Left ventricle myocardium inferior (tissue), 1 donor: ENCODE results near the gene ALX4. TPM values are rescaled to one million over a fixed set of nuclear protein-coding genes. Genes with fewer than 3 reads are reported as not detected.

Source experiments
- DNase-seq: peaks from one replicate; pipeline ENCODE4 v3.0.0-alpha.2; 2020
- H3K27ac ChIP-seq: fragments of 200-600 bp; replicated peaks from 2 replicates; pipeline ENCODE4 v1.8.0; 2021
- H3K27me3 ChIP-seq: fragments of 200-600 bp; 2 replicates; pipeline ENCODE4 v1.8.0; 2021; ENCODE audit warnings: low read depth
- H3K36me3 ChIP-seq: fragments of 200-600 bp; 2 replicates; pipeline ENCODE4 v1.8.0; 2021
- H3K4me1 ChIP-seq: fragments of 200-600 bp; 2 replicates; pipeline ENCODE4 v1.8.0; 2021
- H3K4me3 ChIP-seq: fragments of 200-600 bp; 2 replicates; pipeline ENCODE4 v1.8.0; 2021; ENCODE audit warnings: mild to moderate bottlenecking, moderate library complexity
- H3K9me3 ChIP-seq: fragments of 200-600 bp; replicated peaks from 2 replicates; pipeline ENCODE4 v1.8.0; 2021
- intact Hi-C: fragments of 100-400 bp; cut with micrococcal nuclease; formaldehyde crosslinking; loops from one replicate; pipeline ENCODE4 v1.11.0; 2022
- total RNA-seq: library from RNA; stranded (reverse); fragmentation: NEBNext Ultra II Directional; extraction: Animal tissue kit (Norgen Biotek cat#: 25700); gene quantifications from one replicate; pipeline ENCODE4 v1.2.1, GENCODE V29; 2021
- TF ChIP-seq, protein P1 (sequence below): fragments of 200-600 bp; IDR thresholded peaks from 2 replicates; pipeline ENCODE4 v1.8.0; 2021; ENCODE audit warnings: antibody characterized with exemption, mild to moderate bottlenecking, borderline replicate concordance
- donor health status: DM: no; HTN: yes; CAD: no; lungs with severe emphysema.

ALX4 gene
- total RNA-seq, 1 donor from 2014 or later: not detected

DNA sequence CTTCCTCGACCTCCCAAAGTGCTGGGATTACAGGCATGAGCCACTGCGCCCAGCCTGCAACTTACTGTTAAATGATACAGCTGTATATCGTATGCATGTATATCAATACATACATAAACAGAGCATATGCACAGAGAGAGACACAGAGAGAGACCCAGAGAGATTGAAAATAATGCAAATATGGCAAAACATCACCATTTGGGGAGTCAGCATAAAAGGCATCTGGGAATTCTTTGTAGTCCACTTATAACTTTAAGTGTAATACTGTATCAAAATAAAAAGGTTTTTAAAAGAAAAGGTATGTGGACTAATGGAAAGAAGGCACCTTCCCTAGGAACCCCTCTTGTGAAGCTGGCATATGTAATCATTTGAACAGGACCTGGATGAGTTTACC is 21.8 kb downstream of the ALX4 start:
- H3K4me3 ChIP-seq: no peak overlapping the region
- H3K27ac ChIP-seq: no peak overlapping the region
- no peak for DNase-seq
- TF ChIP-seq, protein P1, sequence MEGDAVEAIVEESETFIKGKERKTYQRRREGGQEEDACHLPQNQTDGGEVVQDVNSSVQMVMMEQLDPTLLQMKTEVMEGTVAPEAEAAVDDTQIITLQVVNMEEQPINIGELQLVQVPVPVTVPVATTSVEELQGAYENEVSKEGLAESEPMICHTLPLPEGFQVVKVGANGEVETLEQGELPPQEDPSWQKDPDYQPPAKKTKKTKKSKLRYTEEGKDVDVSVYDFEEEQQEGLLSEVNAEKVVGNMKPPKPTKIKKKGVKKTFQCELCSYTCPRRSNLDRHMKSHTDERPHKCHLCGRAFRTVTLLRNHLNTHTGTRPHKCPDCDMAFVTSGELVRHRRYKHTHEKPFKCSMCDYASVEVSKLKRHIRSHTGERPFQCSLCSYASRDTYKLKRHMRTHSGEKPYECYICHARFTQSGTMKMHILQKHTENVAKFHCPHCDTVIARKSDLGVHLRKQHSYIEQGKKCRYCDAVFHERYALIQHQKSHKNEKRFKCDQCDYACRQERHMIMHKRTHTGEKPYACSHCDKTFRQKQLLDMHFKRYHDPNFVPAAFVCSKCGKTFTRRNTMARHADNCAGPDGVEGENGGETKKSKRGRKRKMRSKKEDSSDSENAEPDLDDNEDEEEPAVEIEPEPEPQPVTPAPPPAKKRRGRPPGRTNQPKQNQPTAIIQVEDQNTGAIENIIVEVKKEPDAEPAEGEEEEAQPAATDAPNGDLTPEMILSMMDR: no peak
- no peaks in the 10 kb centered on the region for H3K36me3 ChIP-seq
- H3K9me3 ChIP-seq: no peaks in the 10 kb centered on the region
- H3K27me3 ChIP-seq: peaks cover 19% of the 10 kb centered on the region
- intact Hi-C loops: loop anchor here (5.0 kb wide), 2 partner anchors 156 to 249 kb away; no protein-coding TSS in a partner anchor
- no peaks in the 10 kb centered on the region for H3K4me1 ChIP-seq

DNA sequence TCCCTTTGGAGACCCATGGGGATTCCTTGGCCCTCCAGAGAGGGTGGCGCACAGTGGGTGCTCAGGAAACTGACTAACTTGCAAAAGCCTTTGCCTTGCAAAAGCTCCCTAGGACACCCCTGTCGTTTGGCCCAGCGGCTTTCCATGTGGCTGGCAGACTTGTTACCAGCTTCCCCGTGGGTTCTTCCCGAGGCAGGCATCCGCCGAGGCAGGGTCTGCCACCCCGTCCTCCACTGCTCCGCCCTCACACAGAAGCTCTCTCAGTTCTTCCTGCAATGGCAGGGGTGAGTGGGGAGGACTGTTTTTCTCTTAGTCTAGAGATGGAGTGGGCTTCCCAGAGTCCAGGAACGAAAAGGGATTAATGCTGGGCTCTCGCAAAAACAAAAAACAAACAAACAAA is 23.0 kb downstream of the ALX4 start:
- Histone ChIP-seq H3K4me1 (no peaks in the 10 kb centered on the region), H3K27ac (no peak overlapping the region), H3K9me3 (no peaks in the 10 kb centered on the region), H3K27me3 (peaks cover 18% of the 10 kb centered on the region), H3K4me3 (no peak overlapping the region), H3K36me3 (no peaks in the 10 kb centered on the region)
- intact Hi-C loops: loop anchor here (5.0 kb wide), 2 partner anchors 155 to 250 kb away; no protein-coding TSS in a partner anchor
- DNase-seq: no peak
- TF ChIP-seq, protein P1: no peak

DNA sequence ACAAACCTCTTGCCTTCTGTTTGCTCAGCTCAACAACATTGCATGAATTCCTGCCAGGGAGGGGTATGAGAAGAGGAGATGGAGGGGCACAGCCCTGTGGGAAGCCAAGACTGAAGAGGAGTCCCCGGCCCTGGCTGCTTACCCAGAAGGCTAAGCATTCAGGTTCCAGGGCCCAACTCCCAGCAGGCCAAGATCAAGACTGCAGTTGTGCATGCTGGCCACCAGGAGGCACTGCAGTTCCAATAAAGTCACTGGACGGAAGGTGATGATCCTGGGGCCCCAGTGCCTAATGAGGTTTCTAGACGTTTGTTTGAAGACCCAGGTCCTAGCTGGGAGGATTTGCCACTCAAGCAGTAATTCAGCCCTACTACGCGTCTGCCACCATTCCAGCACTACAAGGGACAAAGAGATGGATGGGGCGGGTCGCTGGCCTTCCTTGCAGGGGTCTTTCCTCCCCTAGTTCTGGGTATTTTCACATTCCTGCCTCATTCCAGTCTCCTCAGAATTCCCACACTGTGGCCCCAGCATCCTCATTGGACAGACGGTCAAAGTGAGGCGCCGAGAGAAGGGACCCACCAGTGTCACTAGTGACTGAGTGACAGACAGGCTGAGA is 23.6 kb downstream of the ALX4 start:
- H3K27ac ChIP-seq: no peak overlapping the region
- intact Hi-C loops: loop anchor here (5.0 kb wide), 2 partner anchors 154 to 251 kb away; no protein-coding TSS in a partner anchor
- H3K4me1 ChIP-seq: no peaks in the 10 kb centered on the region
- H3K4me3 ChIP-seq: no peak overlapping the region
- no peak for DNase-seq
- H3K9me3 ChIP-seq: no peaks in the 10 kb centered on the region
- H3K27me3 ChIP-seq: peaks cover 13% of the 10 kb centered on the region
- TF ChIP-seq, protein P1: peak; percentile 95
- no peaks in the 10 kb centered on the region for H3K36me3 ChIP-seq

DNA sequence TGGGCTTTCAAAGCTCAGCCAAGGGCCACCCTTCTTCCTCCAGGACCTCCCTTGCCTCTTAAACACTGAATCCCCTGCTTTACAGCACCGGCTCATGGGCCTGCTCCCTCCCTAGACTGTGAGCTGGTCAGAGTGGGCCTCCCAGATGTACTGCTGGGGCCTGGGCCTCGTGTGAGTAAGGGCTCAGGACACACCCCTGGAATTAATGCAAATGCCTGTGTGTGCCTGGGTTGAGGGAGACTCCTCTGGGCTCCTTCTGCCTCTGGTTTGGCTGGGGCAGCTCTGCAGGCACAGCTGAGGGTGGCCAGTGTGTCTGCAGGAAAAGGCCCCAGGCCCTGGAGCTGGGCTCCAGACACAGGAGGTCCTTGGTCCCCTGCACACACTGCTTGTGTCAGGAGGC is 24.2 kb downstream of the ALX4 start:
- no peak overlapping the region for H3K27ac ChIP-seq
- H3K36me3 ChIP-seq: no peaks in the 10 kb centered on the region
- H3K27me3 ChIP-seq: peaks cover 7% of the 10 kb centered on the region
- no peaks in the 10 kb centered on the region for H3K4me1 ChIP-seq
- H3K9me3 ChIP-seq: no peaks in the 10 kb centered on the region
- TF ChIP-seq, protein P1: no peak
- no peak overlapping the region for H3K4me3 ChIP-seq
- no peak for DNase-seq
- intact Hi-C loops: loop anchor here (5.0 kb wide), 2 partner anchors 153 to 252 kb away; no protein-coding TSS in a partner anchor

DNA sequence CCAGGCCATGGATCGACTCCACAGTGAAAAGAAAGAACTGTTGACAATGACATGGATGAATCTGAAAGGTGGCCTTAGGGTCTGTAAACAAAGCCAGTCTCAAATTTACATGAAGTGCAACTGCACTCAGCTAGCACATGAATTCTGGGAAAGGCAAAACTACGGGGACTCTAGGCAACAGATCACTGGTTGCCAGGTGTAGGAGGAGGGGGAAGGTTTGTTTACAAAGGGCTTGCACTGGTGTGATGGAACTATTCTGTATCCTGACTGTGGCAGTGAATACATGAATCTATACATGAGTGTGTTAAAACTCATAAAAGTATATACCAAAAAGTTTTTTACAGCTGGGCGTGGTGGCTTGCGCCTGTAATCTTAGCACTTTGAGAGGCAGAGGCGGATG is 27.3 kb downstream of the ALX4 start:
- intact Hi-C loops: no loop called here
- H3K4me1 ChIP-seq: no peaks in the 10 kb centered on the region
- no peaks in the 10 kb centered on the region for H3K27me3 ChIP-seq
- no peak overlapping the region for H3K4me3 ChIP-seq
- H3K9me3 ChIP-seq: no peaks in the 10 kb centered on the region
- no peaks in the 10 kb centered on the region for H3K36me3 ChIP-seq
- TF ChIP-seq, protein P1: no peak
- H3K27ac ChIP-seq: no peak overlapping the region
- no peak for DNase-seq
